HepG2 (cell line): ENCODE data around the gene ZFP36L2. TPM values are rescaled to one million over a fixed set of nuclear protein-coding genes. Genes with fewer than 3 reads are reported as not detected.
A peak's percentile ranks its signal among the peaks of the same experiment; 100 is the strongest.

Source experiments
- ADNP ChIP-seq: sonication (generic); formaldehyde crosslinking; IDR thresholded peaks from 2 replicates; pipeline ENCODE4 v1.4.0; 2020; ENCODE audit warnings: missing genetic modification reagents
- AHR ChIP-seq: IDR thresholded peaks from 2 replicates; pipeline ENCODE4 v1.6.1; 2018; ENCODE audit warnings: missing genetic modification reagents, missing compliant biosample characterization
- ATF4 ChIP-seq, 2 experiments: fragments of 450-650 bp in 1 of 2; sonication (generic) in 1 of 2; formaldehyde crosslinking; IDR thresholded peaks; 2 replicates each; pipeline versions ENCODE4 v1.5.0 to v1.8.0; 2020 to 2022; ENCODE audit warnings: mild to moderate bottlenecking in 1 of 2, missing genetic modification reagents in 1 of 2
- BATF2 ChIP-seq: sonication (generic); formaldehyde crosslinking; IDR thresholded peaks from 2 replicates; pipeline ENCODE4 v1.8.0; 2022; ENCODE audit warnings: mild to moderate bottlenecking, missing genetic modification reagents, moderate library complexity
- CC2D1A ChIP-seq: sonication (generic); formaldehyde crosslinking; IDR thresholded peaks from 2 replicates; pipeline ENCODE4 v1.8.1; 2023; ENCODE audit warnings: mild to moderate bottlenecking, missing genetic modification reagents
- CENPT ChIP-seq: sonication (generic); formaldehyde crosslinking; IDR thresholded peaks from 2 replicates; pipeline ENCODE4 v1.8.0; 2022; ENCODE audit warnings: low read depth, mild to moderate bottlenecking, moderate library complexity, missing genetic modification reagents
- CHCHD3 ChIP-seq: sonication (generic); formaldehyde crosslinking; IDR thresholded peaks from 2 replicates; pipeline ENCODE4 v1.8.0; 2022; ENCODE audit warnings: mild to moderate bottlenecking, missing genetic modification reagents, moderate library complexity
- GPN1 ChIP-seq: sonication (generic); formaldehyde crosslinking; IDR thresholded peaks from 2 replicates; pipeline ENCODE4 v1.5.1; 2020; ENCODE audit warnings: missing genetic modification reagents, borderline replicate concordance
- GZF1 ChIP-seq: sonication (generic); formaldehyde crosslinking; IDR thresholded peaks from 2 replicates; pipeline ENCODE4 v1.5.1; 2020; ENCODE audit warnings: mild to moderate bottlenecking, missing genetic modification reagents
- KAT2B ChIP-seq: fragments of 150-350 bp; IDR thresholded peaks from 2 replicates; pipeline ENCODE4 v1.6.1; 2014; ENCODE audit warnings: low read depth, low read length, borderline replicate concordance
- MED1 ChIP-seq: sonication (generic); formaldehyde crosslinking; IDR thresholded peaks from 2 replicates; pipeline ENCODE4 v1.4.0; 2020; ENCODE audit warnings: missing genetic modification reagents
- MEF2D ChIP-seq: sonication (generic); formaldehyde crosslinking; IDR thresholded peaks from 2 replicates; pipeline ENCODE4 v1.5.1; 2020; ENCODE audit warnings: mild to moderate bottlenecking, missing genetic modification reagents
- NONO ChIP-seq, 2 experiments: fragments of 450-650 bp in 1 of 2; sonication (generic) in 1 of 2; formaldehyde crosslinking in 1 of 2; IDR thresholded peaks in 1 of 2; conservative IDR thresholded peaks in 1 of 2; 2 replicates each; pipeline versions ENCODE4 v1.6.1 to v1.8.0; 2017 to 2022; ENCODE audit warnings: mild to moderate bottlenecking in 1 of 2, missing genetic modification reagents in 1 of 2, moderate library complexity in 1 of 2
- PHF5A ChIP-seq: IDR thresholded peaks from one replicate; pipeline ENCODE4 v1.6.1; 2018; ENCODE audit warnings: low read depth, missing genetic modification reagents; ENCODE audit not compliant: unreplicated experiment
- PLRG1 ChIP-seq: fragments of 450-650 bp; conservative IDR thresholded peaks from 2 replicates; pipeline ENCODE4 v1.6.1; 2016
- SPEN ChIP-seq: sonication (generic); formaldehyde crosslinking; IDR thresholded peaks from 2 replicates; pipeline ENCODE4 v1.5.1; 2020; ENCODE audit warnings: low read depth, mild to moderate bottlenecking, missing genetic modification reagents
- ZFP82 ChIP-seq: sonication (generic); formaldehyde crosslinking; IDR thresholded peaks from 2 replicates; pipeline ENCODE4 v1.5.1; 2020; ENCODE audit warnings: mild to moderate bottlenecking, missing genetic modification reagents, borderline replicate concordance
- ZFP90 ChIP-seq: sonication (generic); formaldehyde crosslinking; IDR thresholded peaks from 2 replicates; pipeline ENCODE4 v1.8.0; 2022; ENCODE audit warnings: missing genetic modification reagents, mild to moderate bottlenecking, inconsistent platforms, borderline replicate concordance
- ZFX ChIP-seq: sonication (generic); formaldehyde crosslinking; IDR thresholded peaks from 2 replicates; pipeline ENCODE4 v1.4.0; 2020; ENCODE audit warnings: mild to moderate bottlenecking, low read depth, missing genetic modification reagents, moderate library complexity
- ZMYM4 ChIP-seq: sonication (generic); formaldehyde crosslinking; IDR thresholded peaks from 2 replicates; pipeline ENCODE4 v1.8.1; 2023; ENCODE audit warnings: mild to moderate bottlenecking, missing genetic modification reagents
- ZNF180 ChIP-seq: sonication (generic); formaldehyde crosslinking; IDR thresholded peaks from 2 replicates; pipeline ENCODE4 v1.4.0; 2020; ENCODE audit warnings: low read depth, missing genetic modification reagents, borderline replicate concordance
- ZNF234 ChIP-seq: sonication (generic); formaldehyde crosslinking; conservative IDR thresholded peaks from 2 replicates; pipeline ENCODE4 v1.5.1; 2020; ENCODE audit warnings: mild to moderate bottlenecking, missing genetic modification reagents
- ZNF276 ChIP-seq: sonication (generic); formaldehyde crosslinking; IDR thresholded peaks from 2 replicates; pipeline ENCODE4 v1.4.0; 2020; ENCODE audit warnings: mild to moderate bottlenecking, low read depth, missing genetic modification reagents
- ZNF337 ChIP-seq: sonication (generic); formaldehyde crosslinking; IDR thresholded peaks from 2 replicates; pipeline ENCODE4 v1.5.1; 2020; ENCODE audit warnings: missing genetic modification reagents, low read depth, mild to moderate bottlenecking, borderline replicate concordance
- ZNF446 ChIP-seq: sonication (generic); formaldehyde crosslinking; IDR thresholded peaks from 2 replicates; pipeline ENCODE4 v1.5.0; 2020; ENCODE audit warnings: mild to moderate bottlenecking, missing genetic modification reagents
- ZNF607 ChIP-seq: sonication (generic); formaldehyde crosslinking; IDR thresholded peaks from 2 replicates; pipeline ENCODE4 v1.5.1; 2020; ENCODE audit warnings: missing genetic modification reagents, mild to moderate bottlenecking, borderline replicate concordance
- ZNF672 ChIP-seq: sonication (generic); formaldehyde crosslinking; IDR thresholded peaks from 2 replicates; pipeline ENCODE4 v1.8.1; 2022; ENCODE audit warnings: missing genetic modification reagents
- ZNF737 ChIP-seq: sonication (generic); formaldehyde crosslinking; IDR thresholded peaks from 2 replicates; pipeline ENCODE4 v1.5.0; 2020; ENCODE audit warnings: missing genetic modification reagents, mild to moderate bottlenecking, borderline replicate concordance
- ZNF792 ChIP-seq: IDR thresholded peaks from 2 replicates; pipeline ENCODE4 v1.6.1; 2016
- ZNF816 ChIP-seq: sonication (generic); formaldehyde crosslinking; IDR thresholded peaks from 2 replicates; pipeline ENCODE4 v1.8.0; 2022; ENCODE audit warnings: missing genetic modification reagents, mild to moderate bottlenecking, borderline replicate concordance
- polyA plus RNA-seq, 8 experiments: library from polyadenylated mRNA; depleted of rRNA in 3 of 8; stranded (reverse) in 7 of 8; unstranded in 1 of 8; fragments of >200 nt; fragmentation: Illumina TruSeq in 4 of 8; extraction: Trizol in 4 of 8; gene quantifications; 2 replicates each; pipeline versions ENCODE4 v1.2.1 to v1.2.3, GENCODE V29; 2011 to 2016; ENCODE audit warnings: low read depth in 4 of 8, missing spikeins in 1 of 8, mixed read lengths in 1 of 8; ENCODE audit not compliant: insufficient read depth in 1 of 8
- total RNA-seq, 5 experiments: library from RNA; depleted of rRNA; stranded (reverse); fragments of >200 nt; fragmentation: Illumina TruSeq; extraction: Trizol; gene quantifications; 2 replicates each; pipeline ENCODE4 v1.2.3, GENCODE V29; 2016; ENCODE audit warnings: low read depth in 1 of 5

Gene ZFP36L2
- total and polyA plus RNA-seq, 2 of the 13 experiments (the other 11 are each of a cell fraction or from before 2014, with no cell fraction given): 11.2 to 21.8 TPM

GRCh38 chr2:43191947-43192516 is 34.4 kb downstream of the ZFP36L2 start (continued):
- TF ChIP-seq ZNF337 (CRISPR knock-in tag): no peak
- no peak for TF ChIP-seq ZNF737
- no peak for TF ChIP-seq ZNF446 (CRISPR knock-in tag)
- no peak for TF ChIP-seq NONO (IDR thresholded peaks at IDR 0.05)
- TF ChIP-seq NONO (CRISPR knock-in tag; conservative IDR thresholded peaks at IDR 0.05): 0 out of 2 replicates have a peak, but pooled peaks have one; percentile 45
- TF ChIP-seq SPEN: no peak
- no peak for TF ChIP-seq ZFP82 (CRISPR knock-in tag)
- TF ChIP-seq ZNF816 (CRISPR knock-in tag): no peak
- no peak for TF ChIP-seq CC2D1A (CRISPR knock-in tag)
- no peak for TF ChIP-seq GPN1
- TF ChIP-seq MED1 (CRISPR knock-in tag): no peak
- no peak for TF ChIP-seq CENPT (CRISPR knock-in tag)
- no peak for TF ChIP-seq ZNF792
- no peak for TF ChIP-seq ZFP90 (CRISPR knock-in tag)
- TF ChIP-seq PLRG1: no peak
- no peak for TF ChIP-seq ZNF180 (CRISPR knock-in tag)
- TF ChIP-seq AHR: no peak
- peak; percentile 84; the same call in 1 of the 2 replicates for TF ChIP-seq ADNP (CRISPR knock-in tag)
- TF ChIP-seq ATF4 (CRISPR knock-in tag; IDR thresholded peaks at IDR 0.05): no peak
- TF ChIP-seq ZFX (CRISPR knock-in tag): 0 out of 2 replicates have a peak, but pooled peaks have one; percentile 12
- TF ChIP-seq PHF5A (CRISPR knock-in tag): no peak
- no peak for TF ChIP-seq GZF1
- TF ChIP-seq ZNF276: no peak
- TF ChIP-seq ZNF672 (CRISPR knock-in tag): no peak
- no peak for TF ChIP-seq BATF2
- no peak for TF ChIP-seq ZNF234 (CRISPR knock-in tag)
- TF ChIP-seq ZNF607 (CRISPR knock-in tag): no peak
- TF ChIP-seq CHCHD3 (CRISPR knock-in tag): no peak
- no peak for TF ChIP-seq MEF2D (CRISPR knock-in tag)
- no peak for TF ChIP-seq ZMYM4 (CRISPR knock-in tag)
- TF ChIP-seq KAT2B: no peak
